ENCODE measurements around the gene SCLY.

GRCh38 chr2:238087211-238087610, 26.4 kb downstream of the SCLY start:
- TF ChIP-seq EZH2 (IDR thresholded peaks at IDR 0.05; ENCODE audit: borderline replicate concordance, low read depth, low read length, poor library complexity, severe bottlenecking) (no peak), CTCF (conservative IDR thresholded peaks at IDR 0.05; ENCODE audit: low read depth, low read length) (no peak)
